HepG2 (cell line): ENCODE results near the gene STXBP4. TPM values are rescaled to one million over a fixed set of nuclear protein-coding genes. Genes with fewer than 3 reads are reported as not detected.

Experiments
- BRF2 ChIP-seq: sonication (generic); formaldehyde crosslinking; IDR thresholded peaks from 2 replicates; pipeline ENCODE4 v1.8.1; 2022; ENCODE audit warnings: mild to moderate bottlenecking, missing genetic modification reagents
- CCDC6 ChIP-seq: sonication (generic); formaldehyde crosslinking; IDR thresholded peaks from 2 replicates; pipeline ENCODE4 v1.8.1; 2022; ENCODE audit warnings: mild to moderate bottlenecking, missing genetic modification reagents, moderate library complexity
- MTA1 ChIP-seq: sonication (generic); formaldehyde crosslinking; IDR thresholded peaks from 2 replicates; pipeline ENCODE4 v1.4.0; 2020; ENCODE audit warnings: missing genetic modification reagents, mild to moderate bottlenecking, borderline replicate concordance
- NCOR1 ChIP-seq: fragments of 200-600 bp; sonication (generic); IDR thresholded peaks from 2 replicates; pipeline ENCODE4 v1.7.0; 2017; ENCODE audit warnings: antibody characterized with exemption, low read length, borderline replicate concordance
- REL ChIP-seq: sonication (generic); formaldehyde crosslinking; conservative IDR thresholded peaks from 2 replicates; pipeline ENCODE4 v1.8.0; 2022; ENCODE audit warnings: mild to moderate bottlenecking, missing genetic modification reagents, moderate library complexity
- SATB2 ChIP-seq: sonication (generic); formaldehyde crosslinking; IDR thresholded peaks from 2 replicates; pipeline ENCODE4 v1.5.0; 2020; ENCODE audit warnings: missing genetic modification reagents
- SIX4 ChIP-seq: sonication (generic); formaldehyde crosslinking; IDR thresholded peaks from 2 replicates; pipeline ENCODE4 v1.4.0; 2020; ENCODE audit warnings: missing genetic modification reagents
- SRSF9 ChIP-seq: fragments of 200-400 bp; formaldehyde crosslinking; IDR thresholded peaks from 2 replicates; pipeline ENCODE4 v1.6.1; 2018; ENCODE audit warnings: borderline replicate concordance, mild to moderate bottlenecking, low read depth, low read length; ENCODE audit not compliant: insufficient read depth, poor library complexity, severe bottlenecking
- YEATS2 ChIP-seq: sonication (generic); formaldehyde crosslinking; IDR thresholded peaks from 2 replicates; pipeline ENCODE4 v1.4.0; 2020; ENCODE audit warnings: missing genetic modification reagents, borderline replicate concordance
- ZBTB10 ChIP-seq: sonication (generic); formaldehyde crosslinking; IDR thresholded peaks from 2 replicates; pipeline ENCODE4 v1.4.0; 2020; ENCODE audit warnings: missing genetic modification reagents, borderline replicate concordance
- ZNF136 ChIP-seq: sonication (generic); formaldehyde crosslinking; IDR thresholded peaks from 2 replicates; pipeline ENCODE4 v1.8.1; 2022; ENCODE audit warnings: low read depth, mild to moderate bottlenecking, moderate library complexity, missing genetic modification reagents
- ZNF292 ChIP-seq: sonication (generic); formaldehyde crosslinking; IDR thresholded peaks from 2 replicates; pipeline ENCODE4 v1.8.1; 2022; ENCODE audit warnings: mild to moderate bottlenecking, low read depth, missing genetic modification reagents, borderline replicate concordance
- ZNF331 ChIP-seq: sonication (generic); formaldehyde crosslinking; IDR thresholded peaks from 2 replicates; pipeline ENCODE4 v1.4.0; 2020; ENCODE audit warnings: missing genetic modification reagents
- ZNF460 ChIP-seq: sonication (generic); formaldehyde crosslinking; IDR thresholded peaks from 2 replicates; pipeline ENCODE4 v1.5.1; 2020; ENCODE audit warnings: missing genetic modification reagents, mild to moderate bottlenecking, borderline replicate concordance
- ZSCAN22 ChIP-seq: sonication (generic); formaldehyde crosslinking; IDR thresholded peaks from 2 replicates; pipeline ENCODE4 v1.4.0; 2020; ENCODE audit warnings: mild to moderate bottlenecking, missing genetic modification reagents
- polyA plus RNA-seq, 8 experiments: library from polyadenylated mRNA; depleted of rRNA in 3 of 8; stranded (reverse) in 7 of 8; unstranded in 1 of 8; fragments of >200 nt; fragmentation: Illumina TruSeq in 4 of 8; extraction: Trizol in 4 of 8; gene quantifications; 2 replicates each; pipeline versions ENCODE4 v1.2.1 to v1.2.3, GENCODE V29; 2011 to 2016; ENCODE audit warnings: low read depth in 4 of 8, missing spikeins in 1 of 8, mixed read lengths in 1 of 8; ENCODE audit not compliant: insufficient read depth in 1 of 8
- total RNA-seq, 5 experiments: library from RNA; depleted of rRNA; stranded (reverse); fragments of >200 nt; fragmentation: Illumina TruSeq; extraction: Trizol; gene quantifications; 2 replicates each; pipeline ENCODE4 v1.2.3, GENCODE V29; 2016; ENCODE audit warnings: low read depth in 1 of 5
- TF ChIP-seq, protein P1 (sequence below), 2 experiments: fragments of 450-650 bp in 1 of 2; sonication (generic) in 1 of 2; formaldehyde crosslinking in 1 of 2; IDR thresholded peaks; 2 replicates each; pipeline versions ENCODE4 v1.6.1 to v1.8.0; 2016 to 2022; ENCODE audit warnings: antibody characterized with exemption in 1 of 2, mild to moderate bottlenecking in 1 of 2, missing genetic modification reagents in 1 of 2

The STXBP4 gene
- total and polyA plus RNA-seq, 2 of the 13 experiments (the other 11 are each of a cell fraction or from before 2014, with no cell fraction given): 8.5 to 36.1 TPM

DNA sequence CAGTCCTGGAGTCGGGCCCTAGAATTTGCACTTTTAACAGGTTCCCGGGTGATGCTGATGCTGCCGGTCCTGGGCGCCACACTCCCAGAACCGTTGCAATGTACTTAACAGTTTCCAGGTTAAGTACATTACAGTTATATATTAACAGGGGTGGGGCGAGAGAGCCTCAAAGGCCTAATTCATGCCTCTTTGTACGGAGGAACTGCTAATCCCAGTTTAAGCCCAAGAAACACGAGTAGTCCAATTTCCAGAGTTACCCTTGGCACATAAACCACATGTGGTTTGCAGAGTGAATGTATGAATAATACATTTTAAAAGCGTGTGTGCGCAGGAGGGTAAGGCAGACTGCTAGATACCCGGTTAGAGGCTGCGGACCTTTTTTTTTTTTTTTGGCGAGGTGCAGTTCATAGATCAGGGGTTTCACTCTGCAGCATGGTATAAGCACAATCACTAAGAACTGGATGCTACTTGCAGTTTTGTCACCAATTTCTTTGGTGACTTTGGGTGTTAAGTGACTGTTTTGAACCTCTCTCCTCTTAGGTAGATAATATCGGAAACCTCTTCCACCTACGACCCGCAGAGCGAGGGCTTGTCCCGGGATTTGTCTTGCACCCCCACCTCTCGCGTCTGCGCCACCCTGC is 824 bp upstream of the STXBP4 start (continued):
- TF ChIP-seq BRF2: no peak
- TF ChIP-seq CCDC6: peak; percentile 59; the same call in 1 of the 2 replicates
- no peak for TF ChIP-seq YEATS2 (CRISPR knock-in tag)
- no peak; the same call in 1 of the 2 replicates for TF ChIP-seq REL
- TF ChIP-seq ZNF292 (CRISPR knock-in tag): no peak
- no peak for TF ChIP-seq ZBTB10 (CRISPR knock-in tag)
- no peak for TF ChIP-seq SRSF9
- TF ChIP-seq SIX4: no peak
- no peak for TF ChIP-seq ZNF331
- TF ChIP-seq, protein P1, sequence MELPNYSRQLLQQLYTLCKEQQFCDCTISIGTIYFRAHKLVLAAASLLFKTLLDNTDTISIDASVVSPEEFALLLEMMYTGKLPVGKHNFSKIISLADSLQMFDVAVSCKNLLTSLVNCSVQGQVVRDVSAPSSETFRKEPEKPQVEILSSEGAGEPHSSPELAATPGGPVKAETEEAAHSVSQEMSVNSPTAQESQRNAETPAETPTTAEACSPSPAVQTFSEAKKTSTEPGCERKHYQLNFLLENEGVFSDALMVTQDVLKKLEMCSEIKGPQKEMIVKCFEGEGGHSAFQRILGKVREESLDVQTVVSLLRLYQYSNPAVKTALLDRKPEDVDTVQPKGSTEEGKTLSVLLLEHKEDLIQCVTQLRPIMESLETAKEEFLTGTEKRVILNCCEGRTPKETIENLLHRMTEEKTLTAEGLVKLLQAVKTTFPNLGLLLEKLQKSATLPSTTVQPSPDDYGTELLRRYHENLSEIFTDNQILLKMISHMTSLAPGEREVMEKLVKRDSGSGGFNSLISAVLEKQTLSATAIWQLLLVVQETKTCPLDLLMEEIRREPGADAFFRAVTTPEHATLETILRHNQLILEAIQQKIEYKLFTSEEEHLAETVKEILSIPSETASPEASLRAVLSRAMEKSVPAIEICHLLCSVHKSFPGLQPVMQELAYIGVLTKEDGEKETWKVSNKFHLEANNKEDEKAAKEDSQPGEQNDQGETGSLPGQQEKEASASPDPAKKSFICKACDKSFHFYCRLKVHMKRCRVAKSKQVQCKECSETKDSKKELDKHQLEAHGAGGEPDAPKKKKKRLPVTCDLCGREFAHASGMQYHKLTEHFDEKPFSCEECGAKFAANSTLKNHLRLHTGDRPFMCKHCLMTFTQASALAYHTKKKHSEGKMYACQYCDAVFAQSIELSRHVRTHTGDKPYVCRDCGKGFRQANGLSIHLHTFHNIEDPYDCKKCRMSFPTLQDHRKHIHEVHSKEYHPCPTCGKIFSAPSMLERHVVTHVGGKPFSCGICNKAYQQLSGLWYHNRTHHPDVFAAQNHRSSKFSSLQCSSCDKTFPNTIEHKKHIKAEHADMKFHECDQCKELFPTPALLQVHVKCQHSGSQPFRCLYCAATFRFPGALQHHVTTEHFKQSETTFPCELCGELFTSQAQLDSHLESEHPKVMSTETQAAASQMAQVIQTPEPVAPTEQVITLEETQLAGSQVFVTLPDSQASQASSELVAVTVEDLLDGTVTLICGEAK (IDR thresholded peaks at IDR 0.05): no peak
- TF ChIP-seq, protein P1 (CRISPR knock-in tag; IDR thresholded peaks at IDR 0.05): no peak
- peak; percentile 66; the same call in 1 of the 2 replicates for TF ChIP-seq ZSCAN22
- TF ChIP-seq ZNF136: no peak
- no peak for TF ChIP-seq ZNF460
- no peak for TF ChIP-seq SATB2 (CRISPR knock-in tag)
- TF ChIP-seq NCOR1: no peak
- no peak for TF ChIP-seq MTA1
